Smooth muscle cell (in vitro differentiated cells): ENCODE data around the gene XXYLT1. TPM values are rescaled to one million over a fixed set of nuclear protein-coding genes. Genes with fewer than 3 reads are reported as not detected.

Experiments
- DNase-seq: peaks from one replicate; lab custom pipeline; 2025; ENCODE audit not compliant: unreplicated experiment; lab: John Stamatoyannopoulos, UW
- H2AFZ ChIP-seq: fragments of 200-600 bp; sonication (generic); 2 replicates; pipeline ENCODE4 v1.6.0; 2016; ENCODE audit warnings: antibody characterized with exemption, low read depth, mild to moderate bottlenecking
- H3F3A ChIP-seq: fragments of 200-600 bp; sonication (generic); 2 replicates; pipeline ENCODE4 v1.6.0; 2017; ENCODE audit warnings: antibody characterized with exemption, low read depth
- H3K27ac ChIP-seq: fragments of 200-600 bp; sonication (generic); 2 replicates; pipeline ENCODE4 v1.5.1; 2016; ENCODE audit warnings: low read depth, mild to moderate bottlenecking
- H3K27me3 ChIP-seq: fragments of 200-600 bp; sonication (generic); 2 replicates; pipeline ENCODE4 v1.6.1; 2016; ENCODE audit warnings: low read depth, mild to moderate bottlenecking
- H3K36me3 ChIP-seq: fragments of 200-600 bp; sonication (generic); 2 replicates; pipeline ENCODE4 v1.5.1; 2016; ENCODE audit warnings: low read depth
- H3K4me1 ChIP-seq: fragments of 200-600 bp; sonication (generic); 2 replicates; pipeline ENCODE4 v1.5.1; 2016; ENCODE audit warnings: low read depth
- H3K4me2 ChIP-seq: fragments of 200-600 bp; sonication (generic); 2 replicates; pipeline ENCODE4 v1.6.0; 2016; ENCODE audit warnings: mild to moderate bottlenecking
- H3K4me3 ChIP-seq: fragments of 200-600 bp; sonication (generic); 2 replicates; pipeline ENCODE4 v1.5.1; 2016; ENCODE audit warnings: mild to moderate bottlenecking
- H3K79me2 ChIP-seq: fragments of 200-600 bp; sonication (generic); 2 replicates; pipeline ENCODE4 v1.6.0; 2016; ENCODE audit warnings: low read depth, mild to moderate bottlenecking
- H3K9ac ChIP-seq: fragments of 200-600 bp; sonication (generic); 2 replicates; pipeline ENCODE4 v1.6.0; 2016; ENCODE audit warnings: low read depth
- H3K9me3 ChIP-seq: fragments of 200-600 bp; sonication (generic); replicated peaks from 2 replicates; pipeline ENCODE4 v1.5.1; 2016; ENCODE audit warnings: low read depth
- H4K20me1 ChIP-seq: fragments of 200-600 bp; sonication (generic); 2 replicates; pipeline ENCODE4 v1.6.0; 2016; ENCODE audit warnings: low read depth
- CTCF ChIP-seq: fragments of 200-600 bp; sonication (generic); IDR thresholded peaks from 2 replicates; pipeline ENCODE4 v1.5.1; 2017; ENCODE audit warnings: borderline replicate concordance, mild to moderate bottlenecking, antibody characterized with exemption; ENCODE audit not compliant: insufficient read depth, poor library complexity, severe bottlenecking
- WGBS: methylation state at CpG from one replicate; pipeline ENCODE4 v1.1.7; 2016; ENCODE audit warnings: low lambda C conversion rate; 5-methylcytosine and 5-hydroxymethylcytosine counted together
- polyA plus RNA-seq: library from polyadenylated mRNA; unstranded; fragments of >200 nt; fragmentation: Nextera tagmentation; extraction: Ambion mirVana; gene quantifications from 2 replicates; pipeline ENCODE4 v1.2.1, GENCODE V29; 2016
- total RNA-seq: library from RNA; depleted of rRNA; stranded (reverse); fragments of >200 nt; gene quantifications from 2 replicates; pipeline ENCODE4 v1.2.3, GENCODE V29; 2014

Gene XXYLT1
- total and polyA plus RNA-seq, 2 experiments from 2014 or later, result 22.2 to 35.4 TPM

DNA sequence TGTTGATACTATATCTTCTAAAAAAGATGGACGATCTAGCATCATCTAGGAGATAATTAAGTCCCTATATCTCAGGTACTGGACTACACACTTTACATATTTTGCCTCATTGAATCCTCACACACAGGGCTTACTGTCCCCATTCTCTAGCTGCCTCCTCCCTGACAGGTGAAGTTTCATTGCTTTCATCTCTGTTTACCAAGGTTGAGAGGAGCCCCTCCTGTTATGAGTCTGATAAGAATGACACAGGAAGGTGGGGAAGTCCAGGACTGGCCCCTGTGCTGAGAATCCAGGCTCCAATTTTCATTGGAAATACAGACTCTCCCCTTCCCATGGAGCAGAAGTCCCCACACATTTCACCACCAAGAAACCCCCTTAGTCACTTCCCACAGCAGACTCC is 105.2 kb downstream of the XXYLT1 start:
- no peak for TF ChIP-seq CTCF
- H3K9me3 ChIP-seq, result no peaks in the 10 kb centered on the region
- H3K27me3 ChIP-seq, result no peaks in the 10 kb centered on the region
- no peak overlapping the region for H3K9ac ChIP-seq
- H3K4me2 ChIP-seq, result no peak overlapping the region
- H3K4me1 ChIP-seq, result no peaks in the 10 kb centered on the region
- no peaks in the 10 kb centered on the region for H3F3A ChIP-seq
- H4K20me1 ChIP-seq, result no peaks in the 10 kb centered on the region
- no peak overlapping the region for H3K4me3 ChIP-seq
- no peak overlapping the region for H3K27ac ChIP-seq
- DNase-seq, result no peak
- H3K79me2 ChIP-seq, result no peaks in the 10 kb centered on the region
- 91% methylated on average over 1 of the region's 1 CpG for WGBS
- H2AFZ ChIP-seq, result no peak overlapping the region
- H3K36me3 ChIP-seq, result no peaks in the 10 kb centered on the region

GRCh38 chr3:195165265-195165609 is 105.7 kb downstream of the XXYLT1 start:
- no peaks in the 10 kb centered on the region for H3K36me3 ChIP-seq
- no peak overlapping the region for H2AFZ ChIP-seq
- H3F3A ChIP-seq, result peaks cover 3% of the 10 kb centered on the region
- H3K27me3 ChIP-seq, result no peaks in the 10 kb centered on the region
- H3K9ac ChIP-seq, result no peak overlapping the region
- WGBS, result 92% methylated on average over 7 of the region's 7 CpGs
- H3K27ac ChIP-seq, result no peak overlapping the region
- no peak for DNase-seq
- no peak overlapping the region for H3K4me3 ChIP-seq
- H3K4me1 ChIP-seq, result peaks cover 5% of the 10 kb centered on the region
- H4K20me1 ChIP-seq, result no peaks in the 10 kb centered on the region
- no peaks in the 10 kb centered on the region for H3K79me2 ChIP-seq
- TF ChIP-seq CTCF, result no peak
- H3K4me2 ChIP-seq, result no peak overlapping the region
- H3K9me3 ChIP-seq, result no peaks in the 10 kb centered on the region

DNA sequence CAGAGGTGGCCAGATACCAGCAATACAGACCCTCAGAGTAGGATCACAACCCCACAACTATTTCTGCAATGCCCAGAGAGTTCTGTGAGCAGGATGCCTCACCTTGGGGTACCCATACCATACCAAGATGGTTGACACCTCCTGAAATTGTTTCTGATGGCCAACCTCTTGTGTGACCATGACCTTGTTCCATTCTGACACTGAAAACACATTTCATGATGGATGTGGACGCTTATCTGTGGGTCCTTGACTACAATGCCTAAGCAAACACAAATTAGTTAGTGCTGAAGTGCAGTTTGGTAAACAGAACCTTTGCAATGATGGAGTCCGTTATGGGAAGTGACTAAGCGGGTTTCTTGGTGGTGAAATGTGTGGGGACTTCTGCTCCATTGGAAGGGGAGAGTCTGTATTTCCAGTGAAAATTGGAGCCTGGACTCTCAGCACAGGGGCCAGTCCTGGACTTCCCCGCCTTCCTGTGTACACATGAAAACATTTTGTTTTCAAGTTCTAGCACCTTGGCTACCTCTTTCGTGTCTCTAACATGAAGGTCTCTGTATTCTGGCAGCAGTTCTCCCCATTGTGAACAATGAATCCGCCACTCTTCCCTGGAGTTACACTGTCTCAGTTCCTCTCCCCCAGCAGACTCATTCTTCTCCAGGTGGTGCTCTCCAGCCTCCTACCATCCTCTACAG is 106.2 kb downstream of the XXYLT1 start:
- TF ChIP-seq CTCF, result no peak
- WGBS, result 95% methylated on average over 6 of the region's 6 CpGs
- no peak for DNase-seq

More for the DNA sequence above, 106.2 kb downstream of the XXYLT1 start:
- H3K27me3 ChIP-seq, result no peaks in the 10 kb centered on the region
- H3K27ac ChIP-seq, result no peak overlapping the region
- no peak overlapping the region for H3K4me3 ChIP-seq
- no peaks in the 10 kb centered on the region for H4K20me1 ChIP-seq
- H3K9me3 ChIP-seq, result no peaks in the 10 kb centered on the region
- no peak overlapping the region for H3K4me2 ChIP-seq
- no peak overlapping the region for H3K9ac ChIP-seq
- peaks cover 8% of the 10 kb centered on the region for H3K4me1 ChIP-seq
- no peaks in the 10 kb centered on the region for H3K79me2 ChIP-seq
- no peak overlapping the region for H2AFZ ChIP-seq
- H3K36me3 ChIP-seq, result no peaks in the 10 kb centered on the region
- H3F3A ChIP-seq, result peaks cover 7% of the 10 kb centered on the region
